Retina (tissue), 1 donor: Measurements from ENCODE around the gene TCP11L1.
A peak's percentile ranks its signal among the peaks of the same experiment; 100 is the strongest.

Experiments
- DNase-seq: peaks from one replicate; pipeline ENCODE4 v3.0.0-alpha.2; 2016

Gene TCP11L1, protein sequence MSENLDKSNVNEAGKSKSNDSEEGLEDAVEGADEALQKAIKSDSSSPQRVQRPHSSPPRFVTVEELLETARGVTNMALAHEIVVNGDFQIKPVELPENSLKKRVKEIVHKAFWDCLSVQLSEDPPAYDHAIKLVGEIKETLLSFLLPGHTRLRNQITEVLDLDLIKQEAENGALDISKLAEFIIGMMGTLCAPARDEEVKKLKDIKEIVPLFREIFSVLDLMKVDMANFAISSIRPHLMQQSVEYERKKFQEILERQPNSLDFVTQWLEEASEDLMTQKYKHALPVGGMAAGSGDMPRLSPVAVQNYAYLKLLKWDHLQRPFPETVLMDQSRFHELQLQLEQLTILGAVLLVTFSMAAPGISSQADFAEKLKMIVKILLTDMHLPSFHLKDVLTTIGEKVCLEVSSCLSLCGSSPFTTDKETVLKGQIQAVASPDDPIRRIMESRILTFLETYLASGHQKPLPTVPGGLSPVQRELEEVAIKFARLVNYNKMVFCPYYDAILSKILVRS

GRCh38 chr11:33039274-33040032 is at the start of gene TCP11L1:
Gene TCP11L1 (plus strand): TSS chr11:33039572. CDS start chr11:33043774, 4,202 bp downstream.
- peak; percentile 98 for DNase-seq

DNA sequence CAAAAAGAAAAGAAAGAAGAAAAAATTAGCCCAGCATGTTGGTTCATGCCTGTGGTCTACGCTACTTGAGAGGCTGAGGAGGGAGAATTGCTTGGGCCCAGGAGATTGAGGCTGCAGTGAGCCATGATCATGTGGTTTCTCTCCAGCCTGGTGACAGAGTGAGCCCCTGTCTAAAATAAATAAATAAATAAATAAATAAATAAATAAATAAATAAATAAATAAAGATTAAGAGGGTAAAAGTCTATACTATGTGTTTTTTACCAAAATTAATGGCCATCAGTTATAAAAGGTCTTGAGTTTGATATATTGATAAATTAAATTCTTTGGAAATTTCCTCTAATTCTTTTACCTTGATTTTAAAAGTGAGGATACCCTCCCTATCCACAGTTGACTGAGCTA is 48.9 kb upstream of the TCP11L1 start:
- no peak for DNase-seq

DNA sequence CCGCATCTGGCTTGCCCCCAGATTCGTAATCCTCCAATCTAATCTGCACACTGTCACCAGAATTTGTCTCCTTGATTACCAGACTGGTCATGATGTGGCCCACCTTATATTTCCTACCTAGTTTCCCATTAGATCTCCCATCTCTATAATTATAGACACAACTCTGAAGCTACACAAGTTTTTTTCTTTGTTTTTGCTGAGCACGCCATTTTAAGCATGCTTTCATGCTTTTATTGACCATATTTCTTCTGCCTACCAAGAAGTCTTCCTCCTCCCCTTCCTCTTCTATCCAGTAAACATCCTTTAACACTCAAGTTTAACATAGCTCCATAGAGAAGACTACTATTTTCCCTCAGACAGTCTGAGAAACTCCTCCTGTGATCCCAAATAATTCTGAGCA is 47.9 kb upstream of the TCP11L1 start:
- DNase-seq: no peak

DNA sequence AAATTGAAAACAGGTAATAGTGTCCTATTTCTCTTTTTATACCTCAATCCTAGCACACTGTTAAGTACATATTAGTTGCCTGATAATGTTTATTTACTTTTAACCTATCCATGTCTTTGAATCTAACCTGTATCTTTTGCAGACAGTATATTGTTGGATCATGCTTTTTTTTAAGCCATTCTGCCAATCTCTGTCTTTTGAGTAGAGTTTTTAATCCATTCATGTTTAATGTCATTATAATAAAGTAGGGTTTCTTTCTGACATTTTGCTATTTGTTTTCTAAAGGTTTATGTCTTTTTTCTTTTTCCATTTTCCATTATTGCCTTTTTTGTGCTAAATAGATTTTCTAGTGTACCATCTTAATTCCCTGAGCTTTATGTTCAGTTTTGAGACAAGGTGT is 47.5 kb upstream of the TCP11L1 start:
- DNase-seq: no peak

DNA sequence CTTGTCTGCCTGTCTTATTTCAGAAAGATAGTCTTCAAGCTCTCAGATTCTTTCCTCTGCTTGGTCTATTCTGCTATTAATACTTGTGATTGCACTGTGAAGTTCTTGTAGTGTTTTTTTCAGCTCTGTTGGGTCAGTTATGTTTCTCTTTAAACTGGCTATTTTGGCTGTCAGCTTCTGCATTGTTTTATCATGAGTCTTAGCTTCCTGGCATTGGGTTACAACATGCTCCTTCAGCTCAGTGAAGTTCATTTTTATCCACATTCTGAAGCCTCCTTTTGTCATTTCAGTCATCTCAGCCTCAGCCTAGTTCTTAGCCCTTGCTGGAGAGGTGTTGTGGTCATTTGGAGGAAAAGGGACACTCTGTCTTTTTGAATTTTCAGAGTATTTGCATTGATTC is 39.2 kb upstream of the TCP11L1 start:
- no peak for DNase-seq

- no peak for DNase-seq
These were observed 38.1 kb upstream of the TCP11L1 start for GRCh38 chr11:33001281-33001680.

DNA sequence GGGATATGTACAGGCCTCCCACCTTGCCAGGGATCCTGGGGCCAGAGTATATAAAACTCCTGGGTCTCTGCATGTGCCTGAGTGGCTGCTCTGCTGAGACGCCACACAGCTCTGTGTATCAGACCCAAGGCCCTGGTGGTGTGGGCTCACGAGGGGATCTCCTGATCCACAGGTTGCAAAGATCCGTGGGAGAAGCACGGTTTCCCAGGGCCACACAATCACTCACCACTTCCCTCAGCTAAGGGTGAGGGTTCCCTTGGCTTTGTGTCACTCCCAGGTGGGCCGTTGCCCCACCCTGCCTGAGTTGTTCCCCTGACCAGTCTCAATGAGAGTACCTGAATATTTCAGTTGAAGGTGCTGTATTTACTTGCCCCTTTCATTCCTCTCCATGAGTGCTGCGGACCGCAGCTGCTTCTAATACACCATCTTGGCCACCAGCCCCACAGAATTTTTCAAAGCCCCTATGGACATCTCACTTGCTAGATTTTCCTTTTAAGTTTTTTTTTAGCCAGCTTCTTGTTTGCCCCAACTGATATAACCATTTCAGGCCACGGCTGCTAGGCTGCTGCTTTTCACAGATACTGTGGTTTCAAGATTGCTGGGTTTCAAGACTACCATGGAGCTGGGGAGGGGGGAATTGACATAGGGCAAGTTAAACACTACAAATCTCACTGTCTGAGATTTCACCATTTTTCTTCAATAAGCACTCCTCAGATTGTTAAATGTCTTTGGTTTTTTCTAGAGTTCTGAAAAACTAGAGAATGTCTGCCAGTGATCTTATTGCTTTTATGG is 37.4 kb upstream of the TCP11L1 start:
- DNase-seq: no peak

DNA sequence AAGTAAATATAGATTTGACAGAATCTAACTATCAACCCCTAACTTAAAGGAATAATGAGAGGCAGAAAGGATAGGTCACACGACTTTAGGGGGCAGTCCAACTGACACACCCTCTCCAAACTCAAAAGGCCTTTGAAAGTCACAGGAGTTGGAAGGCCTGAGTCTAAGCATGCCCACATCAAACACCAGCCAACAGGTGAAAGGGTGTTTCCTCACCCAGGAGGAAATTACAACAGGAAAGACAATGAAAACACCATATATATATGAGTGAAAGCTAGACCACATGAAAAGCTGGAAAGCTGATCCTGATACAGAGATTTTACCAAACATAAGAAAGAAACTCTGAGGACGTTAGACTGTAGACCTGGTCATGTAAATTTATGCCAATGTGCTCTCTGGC is 34.2 kb upstream of the TCP11L1 start:
- no peak for DNase-seq

DNA sequence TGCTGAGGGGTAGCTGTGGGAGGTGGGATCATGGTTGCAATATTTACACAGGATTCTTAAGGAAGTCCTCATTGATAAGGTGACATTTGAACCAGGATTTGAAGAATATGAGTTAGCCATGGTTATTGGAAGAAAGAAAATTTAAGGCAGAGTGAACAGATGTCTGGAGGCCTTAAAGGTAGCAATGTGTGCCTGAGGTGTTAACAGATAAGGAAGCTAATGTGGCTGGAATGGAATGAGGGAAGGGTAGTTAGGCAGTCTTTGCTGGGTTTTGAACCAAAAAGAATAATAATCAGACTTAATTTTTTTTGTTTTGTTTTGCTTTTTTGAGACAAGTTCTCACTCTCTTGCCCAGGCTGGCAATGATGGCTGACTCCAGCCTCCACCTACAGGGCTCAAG is 33.4 kb upstream of the TCP11L1 start:
- DNase-seq: no peak

- DNase-seq: no peak
These were observed 25.6 kb upstream of the TCP11L1 start for GRCh38 chr11:33013755-33014154.

GRCh38 chr11:33015621-33016551 is 23.5 kb upstream of the TCP11L1 start, which contains the start of gene DEPDC7:
Gene DEPDC7 (plus strand): TSS chr11:33015878. CDS start chr11:33015956, 78 bp downstream.
- DNase-seq: peak; percentile 93

DNA sequence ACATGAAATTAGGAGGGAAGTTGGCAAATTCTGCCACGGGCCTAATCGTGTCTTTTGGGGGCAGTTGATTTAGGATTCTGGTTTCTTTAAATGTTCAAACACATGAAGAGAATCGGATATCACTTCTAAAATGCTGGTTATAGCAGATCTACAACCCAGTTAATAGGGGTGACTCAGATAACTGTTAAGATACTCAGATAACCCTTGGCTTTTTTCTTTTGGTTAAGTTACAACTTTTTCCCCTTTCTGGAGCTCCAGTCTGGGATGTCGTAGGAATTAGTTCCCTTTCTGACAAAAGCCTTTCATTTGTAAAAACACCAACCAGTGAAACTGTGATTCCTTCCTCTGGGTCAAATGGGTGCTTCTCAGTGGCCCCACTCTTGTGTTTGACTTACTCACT is 22.7 kb upstream of the TCP11L1 start:
- no peak for DNase-seq

DNA sequence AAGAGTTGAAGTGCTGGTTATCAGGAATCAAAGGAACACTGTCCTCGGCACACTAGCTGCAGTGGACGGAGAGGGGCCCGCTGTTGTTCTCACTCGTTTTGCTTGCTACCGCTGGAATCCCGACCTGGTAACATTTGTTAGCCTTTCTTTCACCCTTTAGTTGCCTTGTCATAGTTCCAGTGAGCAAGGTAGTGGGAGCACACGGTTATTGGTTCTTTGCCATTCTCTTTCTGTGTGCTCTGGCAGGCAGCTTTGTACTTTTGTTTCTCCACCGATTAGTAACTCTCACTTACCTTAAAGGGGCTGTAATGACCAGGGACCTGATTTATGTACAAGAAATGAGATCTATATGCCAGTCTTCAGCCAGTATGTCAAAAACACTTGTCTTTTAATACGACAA is 21.9 kb upstream of the TCP11L1 start:
- no peak for DNase-seq

DNA sequence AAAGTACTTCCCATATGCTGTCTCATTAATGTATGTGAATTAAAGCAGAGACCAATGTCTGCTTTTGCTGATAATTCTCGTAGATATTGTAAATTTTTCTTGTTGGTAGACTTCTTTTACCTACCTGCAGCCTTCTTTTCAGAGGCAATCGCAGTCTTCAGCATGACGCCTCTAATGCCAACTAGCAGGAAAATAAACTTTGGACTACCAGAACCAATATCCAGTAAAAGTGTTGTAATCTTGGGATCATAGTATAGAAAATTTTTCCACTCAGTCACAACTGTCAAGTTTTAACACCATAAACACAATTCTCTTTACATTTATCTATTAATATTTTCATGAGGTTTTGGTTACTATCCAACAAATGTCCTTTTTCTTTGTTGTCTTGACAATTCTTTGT is 21.4 kb upstream of the TCP11L1 start:
- no peak for DNase-seq

DNA sequence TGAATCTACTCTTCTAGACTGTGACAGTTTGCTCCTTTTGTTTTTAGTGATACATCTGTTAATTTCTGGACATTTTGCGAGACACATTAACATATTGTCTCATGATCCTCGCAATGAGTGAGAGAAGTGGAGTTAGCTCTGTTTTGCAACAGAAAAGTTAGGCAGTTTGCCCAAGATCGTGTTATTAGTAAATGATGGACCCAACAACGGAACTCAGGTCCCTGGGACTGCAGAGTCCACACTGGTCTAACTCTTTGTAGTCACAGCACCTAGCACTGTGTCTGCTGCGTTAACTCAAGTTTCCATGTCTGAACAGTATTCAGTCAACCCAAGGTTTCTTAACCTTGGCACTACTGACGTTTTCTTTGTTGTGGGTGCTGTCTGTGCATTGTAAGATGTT is 20.5 kb upstream of the TCP11L1 start:
- no peak for DNase-seq

DNA sequence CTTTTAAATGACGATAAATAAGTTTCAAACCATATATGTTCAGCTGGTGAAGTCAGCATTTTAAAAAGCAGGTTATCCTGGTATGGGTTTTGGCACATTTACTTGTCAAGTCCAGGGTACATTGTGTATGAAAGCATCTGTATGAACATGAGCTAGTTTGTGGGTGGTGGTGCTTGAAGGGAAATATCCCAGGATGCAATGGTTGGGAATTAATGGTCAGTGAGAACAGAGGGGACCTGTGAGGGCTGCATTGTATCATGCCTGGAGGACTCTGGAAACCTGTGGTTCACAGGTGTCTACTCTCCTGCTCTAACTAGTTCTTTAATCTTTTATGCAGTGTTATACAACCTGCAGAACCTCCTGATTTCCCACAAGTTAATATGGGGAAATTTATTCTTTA is 17.9 kb upstream of the TCP11L1 start:
- DNase-seq: no peak

DNA sequence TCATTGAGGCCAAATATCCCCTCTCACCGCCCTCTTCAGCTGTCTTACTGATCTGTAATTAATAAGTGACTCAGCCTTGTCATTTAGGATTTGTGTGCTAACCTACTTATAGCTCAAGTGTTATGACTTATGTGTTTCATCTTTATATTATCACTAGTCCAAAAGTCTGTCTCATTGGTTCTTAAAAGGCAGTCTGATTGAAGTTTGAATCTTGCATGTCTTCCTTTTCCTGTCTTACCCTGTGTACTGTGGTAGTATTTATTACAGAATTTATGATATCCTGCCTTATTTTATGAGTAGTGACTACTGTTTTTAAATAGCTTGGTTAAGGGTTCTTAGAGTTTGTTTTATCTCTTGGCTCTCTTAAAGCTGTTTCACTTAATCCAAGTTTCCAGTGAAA is 17.4 kb upstream of the TCP11L1 start:
- no peak for DNase-seq

- DNase-seq: no peak
These were observed 14.0 kb upstream of the TCP11L1 start for GRCh38 chr11:33025339-33025722.

DNA sequence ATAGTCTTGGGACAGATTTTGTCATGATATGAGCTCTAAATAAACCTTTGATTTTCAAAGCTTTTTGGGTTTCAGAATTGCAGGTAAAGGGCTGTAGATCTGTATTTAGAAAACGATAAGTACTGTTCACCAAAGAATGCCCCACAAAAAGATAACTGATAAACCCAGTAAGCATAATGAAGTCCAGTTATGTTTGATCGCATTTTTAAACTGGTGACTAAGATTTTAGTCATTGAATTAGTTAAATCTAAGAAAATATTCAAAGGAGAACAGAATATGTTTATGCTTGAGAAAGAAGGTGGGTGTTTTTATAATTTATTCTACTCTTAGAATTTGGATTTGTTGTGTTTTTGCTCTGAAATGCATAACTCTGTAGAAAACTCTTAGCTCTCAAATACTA is 12.1 kb upstream of the TCP11L1 start:
- DNase-seq: no peak

DNA sequence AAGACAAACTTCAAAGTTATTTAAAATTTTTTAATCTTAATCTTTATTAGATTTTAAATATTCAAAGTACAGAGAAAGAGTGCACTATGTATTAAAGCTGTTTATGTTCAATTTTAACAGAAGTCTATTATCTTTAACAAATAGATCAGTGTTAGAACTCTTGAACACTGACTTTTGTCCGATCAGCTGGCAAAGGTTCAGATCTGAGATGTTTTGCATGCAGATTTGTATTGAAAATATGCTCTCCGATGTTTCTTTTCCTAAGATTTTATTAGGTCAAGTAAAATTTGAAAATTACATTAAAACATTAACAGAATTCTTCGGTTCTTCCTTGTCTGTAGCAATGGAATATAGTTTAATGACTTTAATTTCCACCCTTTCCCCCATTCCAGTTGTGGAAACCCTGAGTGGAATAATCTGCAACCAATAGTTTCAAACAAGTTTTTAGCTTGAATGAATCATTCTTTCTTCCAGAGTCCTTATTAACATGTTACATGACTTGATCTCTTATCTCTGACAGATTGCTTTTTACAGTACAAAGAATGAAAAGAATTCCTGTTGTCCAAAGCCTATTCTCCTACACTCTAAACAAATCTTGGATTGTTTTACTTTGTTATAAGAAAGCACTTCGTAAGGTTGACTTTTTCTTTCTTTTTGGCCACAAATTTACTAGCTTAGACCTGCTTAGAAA is 11.4 kb upstream of the TCP11L1 start:
- DNase-seq: no peak

- DNase-seq: no peak
These were observed 10.8 kb upstream of the TCP11L1 start for GRCh38 chr11:33028537-33028914.
